ENCODE data around the gene PRKCH.

PRKCH gene

DNA sequence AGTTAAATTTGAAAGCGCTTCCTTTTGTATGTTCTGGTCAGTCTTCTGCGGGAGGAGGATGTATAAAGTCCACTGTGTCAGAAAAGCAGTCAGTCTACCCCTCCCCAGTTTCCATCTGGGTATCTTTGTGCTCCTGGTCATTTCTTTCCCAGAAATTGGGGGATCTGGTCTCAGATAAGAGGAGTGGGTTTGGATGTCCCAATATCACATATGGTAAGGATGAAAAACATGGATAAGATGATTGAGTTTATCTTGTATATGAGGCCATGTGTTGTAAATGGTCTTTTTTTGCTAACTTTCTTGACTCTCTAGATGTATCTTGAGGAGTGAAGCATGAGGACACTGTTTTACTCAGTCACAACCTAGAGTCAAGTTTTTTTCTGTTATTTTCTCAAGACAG is 187.1 kb downstream of the PRKCH start:
- no CpG with 5 or more reads among the region's 2 CpGs for WGBS (ENCODE audit: insufficient coverage, insufficient read length)
- Histone ChIP-seq H3K27me3 (ENCODE audit: control insufficient read depth, insufficient read depth, low read length) (no peaks in the 10 kb centered on the region), H3K4me1 (ENCODE audit: control insufficient read depth, insufficient read depth, low read length) (peaks cover 3% of the 10 kb centered on the region), H3K36me3 (ENCODE audit: control insufficient read depth, insufficient read depth, low read length) (no peaks in the 10 kb centered on the region), H3K27ac (ENCODE audit: low read length) (no peak overlapping the region), H3K4me3 (ENCODE audit: low read length) (no peak overlapping the region), H3K9me3 (ENCODE audit: control insufficient read depth, insufficient read depth, low read length) (no peaks in the 10 kb centered on the region)
- no peak for DNase-seq (ENCODE audit: low read depth, low spot score)

DNA sequence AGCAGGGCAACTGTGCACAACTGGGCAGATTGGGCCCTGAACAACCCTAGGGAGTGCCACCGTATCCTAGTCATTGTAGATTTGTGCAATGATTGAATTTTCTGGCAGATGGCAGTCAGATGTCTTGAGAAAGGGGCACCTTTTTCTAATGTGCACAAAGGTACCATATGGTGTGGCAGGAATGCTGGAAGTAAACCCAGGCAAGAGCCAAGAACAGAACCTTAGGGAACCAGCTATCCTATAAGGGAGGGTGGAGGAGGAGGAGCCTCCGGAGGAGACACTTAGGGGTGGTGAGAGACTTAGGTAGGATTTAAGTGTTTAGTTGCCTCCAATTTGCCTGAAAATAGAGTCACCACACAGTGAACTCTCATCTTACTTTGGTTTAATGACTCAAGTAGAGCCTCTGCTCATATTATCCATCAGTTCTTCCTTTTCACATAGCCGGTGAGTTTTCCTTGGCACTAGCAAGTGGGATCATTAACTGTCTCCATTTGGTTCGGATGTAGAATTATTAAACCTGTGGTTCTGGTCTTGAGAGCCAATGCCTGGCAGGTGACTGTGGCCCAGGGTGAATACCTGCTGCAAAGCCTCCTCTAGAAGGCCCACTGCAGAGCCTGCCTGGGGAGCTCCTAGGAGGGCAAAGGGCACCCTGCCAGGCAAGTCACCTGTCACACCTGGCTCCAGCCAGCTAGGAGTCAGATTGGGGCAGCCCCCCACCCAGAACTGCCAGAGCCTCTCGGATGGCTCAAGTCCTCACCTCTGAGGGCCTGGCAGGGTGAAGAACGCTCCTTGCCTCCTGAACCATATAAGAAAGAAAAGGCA is 189.6 kb downstream of the PRKCH start:
- no CpG with 5 or more reads among the region's 6 CpGs for WGBS (ENCODE audit: insufficient coverage, insufficient read length)
- H3K27ac ChIP-seq (ENCODE audit: low read length): no peak overlapping the region

DNA sequence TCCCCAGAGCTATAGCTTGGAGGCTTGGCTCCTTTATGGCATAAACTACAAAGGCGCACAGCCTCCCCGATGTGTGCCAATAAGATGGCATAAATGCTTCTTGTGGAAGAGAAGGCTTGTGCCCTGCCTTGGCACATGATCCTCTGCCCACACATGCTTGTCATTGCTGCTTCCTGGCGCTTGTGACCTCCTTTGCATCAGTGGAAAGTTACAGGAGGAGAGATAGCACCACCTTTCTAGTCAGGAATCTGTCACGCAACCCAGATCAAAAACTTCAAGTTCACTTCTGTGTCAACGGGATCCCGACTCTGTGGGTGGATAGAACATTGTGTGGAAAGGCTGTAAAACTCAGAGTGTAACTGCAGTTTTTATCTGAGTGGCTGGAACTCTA is 190.2 kb downstream of the PRKCH start:
- Histone ChIP-seq H3K36me3 (ENCODE audit: control insufficient read depth, insufficient read depth, low read length) (no peaks in the 10 kb centered on the region), H3K27me3 (ENCODE audit: control insufficient read depth, insufficient read depth, low read length) (no peaks in the 10 kb centered on the region), H3K4me3 (ENCODE audit: low read length) (no peak overlapping the region), H3K9me3 (ENCODE audit: control insufficient read depth, insufficient read depth, low read length) (no peaks in the 10 kb centered on the region), H3K27ac (ENCODE audit: low read length) (no peak overlapping the region), H3K4me1 (ENCODE audit: control insufficient read depth, insufficient read depth, low read length) (no peaks in the 10 kb centered on the region)
- DNase-seq (ENCODE audit: low read depth, low spot score): no peak
- no CpG with 5 or more reads among the region's 6 CpGs for WGBS (ENCODE audit: insufficient coverage, insufficient read length)

More for the DNA sequence above, 189.6 kb downstream of the PRKCH start:
- Histone ChIP-seq H3K4me1 (ENCODE audit: control insufficient read depth, insufficient read depth, low read length) (peaks cover 3% of the 10 kb centered on the region), H3K9me3 (ENCODE audit: control insufficient read depth, insufficient read depth, low read length) (no peaks in the 10 kb centered on the region), H3K4me3 (ENCODE audit: low read length) (no peak overlapping the region), H3K27me3 (ENCODE audit: control insufficient read depth, insufficient read depth, low read length) (no peaks in the 10 kb centered on the region), H3K36me3 (ENCODE audit: control insufficient read depth, insufficient read depth, low read length) (no peaks in the 10 kb centered on the region)
- no peak for DNase-seq (ENCODE audit: low read depth, low spot score)

DNA sequence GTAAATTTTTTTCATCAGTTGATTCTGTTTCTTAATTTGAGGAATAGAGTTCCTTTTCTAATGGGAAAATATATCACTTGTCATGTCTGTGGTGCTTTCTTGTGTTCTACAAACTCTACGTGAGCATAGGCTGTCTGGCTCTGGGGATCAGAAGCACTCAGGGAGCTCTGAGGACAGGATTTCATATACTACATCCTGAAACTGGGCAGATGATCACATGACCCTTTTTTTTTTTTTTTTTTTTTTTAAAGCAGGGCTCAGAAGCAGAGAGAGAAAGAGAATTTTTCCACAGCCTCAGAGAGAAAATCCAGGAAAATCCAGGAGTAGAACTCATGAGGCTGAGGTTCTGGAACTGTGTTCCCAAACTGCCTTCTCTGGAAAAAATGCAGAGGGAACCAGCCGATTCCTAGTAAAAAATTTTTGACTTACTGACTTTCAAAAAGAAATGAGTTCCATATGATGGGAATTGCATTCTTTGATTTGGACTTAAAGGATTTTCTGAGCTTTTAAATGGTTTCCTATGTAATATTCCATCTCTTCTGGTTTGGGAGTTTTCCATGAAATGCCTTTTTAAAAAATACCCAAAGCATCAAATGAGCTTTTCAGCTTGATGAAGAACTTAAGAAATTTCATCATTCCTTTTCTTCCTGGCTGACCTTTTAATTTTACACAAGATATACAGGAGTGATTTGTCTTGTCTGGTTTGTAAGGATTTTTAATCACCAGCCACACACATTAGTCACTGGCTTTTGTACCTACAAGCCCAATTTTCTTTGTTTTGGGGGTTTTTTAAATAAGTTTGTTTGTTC is 190.9 kb downstream of the PRKCH start:
- no peaks in the 10 kb centered on the region for H3K36me3 ChIP-seq (ENCODE audit: control insufficient read depth, insufficient read depth, low read length)
- no peaks in the 10 kb centered on the region for H3K27me3 ChIP-seq (ENCODE audit: control insufficient read depth, insufficient read depth, low read length)
- WGBS (ENCODE audit: insufficient coverage, insufficient read length): no CpG with 5 or more reads among the region's 2 CpGs
- H3K27ac ChIP-seq (ENCODE audit: low read length): no peak overlapping the region
- H3K4me1 ChIP-seq (ENCODE audit: control insufficient read depth, insufficient read depth, low read length): no peaks in the 10 kb centered on the region
- no peak for DNase-seq (ENCODE audit: low read depth, low spot score)
- no peak overlapping the region for H3K4me3 ChIP-seq (ENCODE audit: low read length)
- no peaks in the 10 kb centered on the region for H3K9me3 ChIP-seq (ENCODE audit: control insufficient read depth, insufficient read depth, low read length)

DNA sequence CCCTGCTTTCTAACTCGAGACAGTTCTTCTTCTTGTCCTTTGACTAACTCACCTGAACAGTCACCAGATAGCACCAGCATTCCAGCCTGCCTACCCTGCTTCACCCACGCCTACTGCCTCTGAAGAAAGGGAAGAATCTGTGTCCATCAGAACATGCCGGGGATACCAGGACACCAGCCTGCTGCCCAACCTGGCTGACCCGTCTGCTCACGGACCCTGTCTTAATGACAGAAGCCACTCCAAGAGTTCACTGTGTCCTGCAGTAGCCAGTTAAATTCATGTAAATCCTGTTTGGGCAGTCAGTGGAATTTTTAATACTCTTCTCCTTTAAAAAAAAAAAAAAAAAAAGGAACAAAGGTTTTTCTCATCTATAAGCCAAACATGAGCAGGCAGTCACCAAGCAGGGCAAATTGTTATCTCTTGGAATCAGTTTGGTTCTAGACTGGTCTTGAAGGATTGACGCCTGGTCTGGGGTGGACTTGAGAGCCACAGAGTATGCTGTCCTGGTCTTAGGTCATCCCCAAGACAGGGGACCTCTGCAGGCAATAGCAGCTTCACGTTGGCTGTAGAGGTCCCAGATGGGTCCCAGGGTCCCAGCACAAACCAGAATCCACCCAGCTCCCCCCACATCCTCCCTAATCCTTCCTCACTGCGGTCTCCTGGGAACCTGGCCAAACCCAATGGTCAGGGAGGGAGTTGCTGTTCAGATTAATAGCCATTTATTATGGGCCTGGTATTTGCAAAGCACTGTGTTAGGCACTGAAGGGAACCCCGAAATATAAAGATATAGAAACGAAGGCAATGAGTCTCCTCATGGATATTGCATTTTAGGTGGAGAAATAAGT is 192.8 kb downstream of the PRKCH start:
- Histone ChIP-seq H3K9me3 (ENCODE audit: control insufficient read depth, insufficient read depth, low read length) (no peaks in the 10 kb centered on the region), H3K27me3 (ENCODE audit: control insufficient read depth, insufficient read depth, low read length) (no peaks in the 10 kb centered on the region), H3K4me1 (ENCODE audit: control insufficient read depth, insufficient read depth, low read length) (no peaks in the 10 kb centered on the region), H3K4me3 (ENCODE audit: low read length) (no peak overlapping the region), H3K36me3 (ENCODE audit: control insufficient read depth, insufficient read depth, low read length) (no peaks in the 10 kb centered on the region), H3K27ac (ENCODE audit: low read length) (no peak overlapping the region)
- no peak for DNase-seq (ENCODE audit: low read depth, low spot score)
- no CpG with 5 or more reads among the region's 10 CpGs for WGBS (ENCODE audit: insufficient coverage, insufficient read length)

DNA sequence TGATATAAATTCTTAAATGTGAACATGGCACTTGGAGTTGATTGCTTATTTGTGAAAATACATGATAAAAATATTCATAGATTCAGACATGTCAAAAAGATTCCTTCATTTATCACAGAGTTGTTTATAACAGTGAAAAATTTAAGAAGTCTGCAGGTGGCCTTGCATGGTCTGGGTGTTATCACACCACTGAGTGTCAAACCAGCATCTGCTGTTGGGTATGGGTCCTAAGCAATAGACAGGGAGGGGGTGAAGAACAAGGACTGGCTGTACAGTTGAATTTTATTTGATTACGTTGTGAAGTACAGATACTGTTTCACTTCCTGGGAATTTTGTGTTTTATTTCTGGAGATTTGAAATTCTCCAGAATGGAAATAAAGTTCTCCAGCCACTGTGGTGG is 193.5 kb downstream of the PRKCH start:
- no peaks in the 10 kb centered on the region for H3K36me3 ChIP-seq (ENCODE audit: control insufficient read depth, insufficient read depth, low read length)
- no peak overlapping the region for H3K4me3 ChIP-seq (ENCODE audit: low read length)
- no peaks in the 10 kb centered on the region for H3K27me3 ChIP-seq (ENCODE audit: control insufficient read depth, insufficient read depth, low read length)
- no peaks in the 10 kb centered on the region for H3K4me1 ChIP-seq (ENCODE audit: control insufficient read depth, insufficient read depth, low read length)
- H3K27ac ChIP-seq (ENCODE audit: low read length): no peak overlapping the region
- H3K9me3 ChIP-seq (ENCODE audit: control insufficient read depth, insufficient read depth, low read length): no peaks in the 10 kb centered on the region
- DNase-seq (ENCODE audit: low read depth, low spot score): no peak
- WGBS (ENCODE audit: insufficient coverage, insufficient read length): no CpG with 5 or more reads among the region's 1 CpG

DNA sequence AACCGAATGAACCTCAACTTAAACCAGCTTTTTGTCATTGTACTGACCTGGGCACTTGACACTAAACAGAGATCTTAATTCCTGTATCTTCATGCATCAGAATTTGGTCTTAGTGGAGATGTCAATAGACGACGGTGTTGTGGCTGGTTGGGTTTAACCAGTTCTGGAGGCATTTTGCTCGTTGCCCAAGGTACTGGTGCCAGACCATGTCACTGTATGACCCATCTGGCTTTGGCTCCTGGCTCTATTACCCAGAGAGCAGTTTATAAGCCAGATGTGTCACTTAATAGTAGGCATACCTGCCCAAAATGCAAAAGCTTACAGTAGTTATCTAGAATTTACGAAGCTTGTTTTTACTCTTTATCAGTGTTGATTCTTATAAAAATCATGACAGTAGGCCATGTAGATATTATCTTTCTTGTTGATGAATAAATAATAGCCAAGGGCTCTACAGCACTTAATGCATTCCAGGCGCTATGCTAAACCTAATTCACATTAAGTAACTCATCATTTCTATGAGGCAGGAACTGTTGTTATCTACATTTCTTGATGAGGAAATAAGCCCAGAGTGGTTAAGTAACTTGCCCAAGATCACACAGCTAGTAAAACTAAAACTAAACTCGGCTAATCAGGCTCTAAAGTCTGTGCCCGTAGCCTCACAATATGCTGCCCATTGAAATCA is 194.2 kb downstream of the PRKCH start:
- Histone ChIP-seq H3K27me3 (ENCODE audit: control insufficient read depth, insufficient read depth, low read length) (no peaks in the 10 kb centered on the region), H3K4me3 (ENCODE audit: low read length) (no peak overlapping the region), H3K27ac (ENCODE audit: low read length) (no peak overlapping the region), H3K4me1 (ENCODE audit: control insufficient read depth, insufficient read depth, low read length) (no peaks in the 10 kb centered on the region), H3K9me3 (ENCODE audit: control insufficient read depth, insufficient read depth, low read length) (no peaks in the 10 kb centered on the region), H3K36me3 (ENCODE audit: control insufficient read depth, insufficient read depth, low read length) (no peaks in the 10 kb centered on the region)
- WGBS (ENCODE audit: insufficient coverage, insufficient read length): no CpG with 5 or more reads among the region's 8 CpGs
- DNase-seq (ENCODE audit: low read depth, low spot score): no peak

DNA sequence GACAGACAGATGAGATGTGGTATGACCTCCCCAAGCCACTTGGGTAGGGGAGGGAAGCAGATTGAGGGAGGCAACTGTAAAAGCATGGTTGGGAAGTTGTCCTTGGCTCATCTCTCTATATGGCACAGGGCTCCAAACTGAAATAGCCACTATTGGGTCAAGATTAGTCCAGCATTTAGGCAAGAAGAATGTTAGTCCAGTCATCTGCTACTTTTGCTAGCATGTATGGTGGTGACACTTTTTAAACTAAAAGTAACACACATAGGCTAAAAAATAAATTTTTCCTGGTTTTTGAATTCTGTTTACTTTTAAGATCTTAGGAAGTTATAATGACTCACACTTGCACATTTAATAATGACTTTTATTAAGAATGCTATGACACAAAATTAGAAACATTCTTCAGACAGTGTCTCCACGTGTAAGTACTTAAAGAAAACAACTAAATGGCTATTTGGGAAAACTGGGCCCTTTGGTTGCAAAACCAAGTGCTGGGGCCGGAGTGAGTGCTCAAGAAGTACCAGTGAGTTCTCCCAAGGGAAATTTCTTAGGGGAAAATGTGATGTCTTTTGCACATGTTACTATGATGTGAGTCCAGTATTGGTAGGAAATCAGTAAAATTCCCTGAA is 194.9 kb downstream of the PRKCH start:
- H3K4me3 ChIP-seq (ENCODE audit: low read length): no peak overlapping the region
- no peaks in the 10 kb centered on the region for H3K4me1 ChIP-seq (ENCODE audit: control insufficient read depth, insufficient read depth, low read length)
- no peaks in the 10 kb centered on the region for H3K9me3 ChIP-seq (ENCODE audit: control insufficient read depth, insufficient read depth, low read length)
- no peak overlapping the region for H3K27ac ChIP-seq (ENCODE audit: low read length)
- H3K27me3 ChIP-seq (ENCODE audit: control insufficient read depth, insufficient read depth, low read length): no peaks in the 10 kb centered on the region
- no peaks in the 10 kb centered on the region for H3K36me3 ChIP-seq (ENCODE audit: control insufficient read depth, insufficient read depth, low read length)
- DNase-seq (ENCODE audit: low read depth, low spot score): no peak
- WGBS (ENCODE audit: insufficient coverage, insufficient read length): no CpG with 5 or more reads among the region's 2 CpGs

DNA sequence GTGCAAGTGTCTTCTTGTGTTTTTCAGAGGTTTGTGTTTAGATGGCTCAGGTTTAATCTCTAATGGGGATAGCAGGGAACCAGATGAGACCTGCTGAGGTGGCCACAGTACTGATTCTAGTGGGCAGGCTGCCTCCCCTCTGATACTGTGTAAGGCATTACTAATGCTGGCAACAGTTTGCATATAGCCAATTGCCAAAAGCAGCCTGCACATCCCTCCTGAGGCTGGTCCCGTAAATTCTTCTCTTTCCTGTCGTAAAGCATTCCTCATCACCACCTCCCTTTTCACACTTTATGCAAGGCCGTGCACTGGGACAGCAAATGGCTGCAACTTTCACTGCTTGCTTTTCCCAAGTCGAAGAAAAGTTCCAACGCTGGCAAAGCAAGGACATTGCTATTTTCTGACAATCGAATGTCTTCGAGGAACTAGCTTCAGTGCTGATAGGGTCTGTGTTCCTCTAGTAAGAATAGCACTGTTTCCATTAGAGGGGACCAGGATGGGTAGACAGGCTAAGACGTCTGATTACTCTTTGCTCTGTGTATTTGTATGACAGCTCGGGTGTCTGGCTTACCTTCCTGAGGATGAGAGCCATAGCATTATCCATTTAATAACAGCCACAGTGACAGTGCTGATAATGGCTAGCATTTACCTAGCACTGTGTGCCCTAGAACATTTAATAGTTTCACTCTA is 195.7 kb downstream of the PRKCH start:
- Histone ChIP-seq H3K27ac (ENCODE audit: low read length) (no peak overlapping the region), H3K36me3 (ENCODE audit: control insufficient read depth, insufficient read depth, low read length) (no peaks in the 10 kb centered on the region), H3K4me1 (ENCODE audit: control insufficient read depth, insufficient read depth, low read length) (no peaks in the 10 kb centered on the region), H3K9me3 (ENCODE audit: control insufficient read depth, insufficient read depth, low read length) (no peaks in the 10 kb centered on the region), H3K27me3 (ENCODE audit: control insufficient read depth, insufficient read depth, low read length) (no peaks in the 10 kb centered on the region), H3K4me3 (ENCODE audit: low read length) (no peak overlapping the region)
- DNase-seq (ENCODE audit: low read depth, low spot score): no peak
- WGBS (ENCODE audit: insufficient coverage, insufficient read length): no CpG with 5 or more reads among the region's 9 CpGs
